Effector CD8-positive, alpha-beta T cell (primary cell): ENCODE results near the gene IFT52.
A peak's percentile ranks its signal among the peaks of the same experiment; 100 is the strongest.

Experiments
- DNase-seq: peaks from one replicate; lab custom pipeline; 2025; lab: John Stamatoyannopoulos, UW
- total RNA-seq, 4 experiments: gene quantifications; one replicate each; lab custom pipeline; 2026; lab: John Stamatoyannopoulos, UW

Gene IFT52
- 21.6 to 28.9 (median 28.2) reads per million in 4 experiments for total RNA-seq

DNA sequence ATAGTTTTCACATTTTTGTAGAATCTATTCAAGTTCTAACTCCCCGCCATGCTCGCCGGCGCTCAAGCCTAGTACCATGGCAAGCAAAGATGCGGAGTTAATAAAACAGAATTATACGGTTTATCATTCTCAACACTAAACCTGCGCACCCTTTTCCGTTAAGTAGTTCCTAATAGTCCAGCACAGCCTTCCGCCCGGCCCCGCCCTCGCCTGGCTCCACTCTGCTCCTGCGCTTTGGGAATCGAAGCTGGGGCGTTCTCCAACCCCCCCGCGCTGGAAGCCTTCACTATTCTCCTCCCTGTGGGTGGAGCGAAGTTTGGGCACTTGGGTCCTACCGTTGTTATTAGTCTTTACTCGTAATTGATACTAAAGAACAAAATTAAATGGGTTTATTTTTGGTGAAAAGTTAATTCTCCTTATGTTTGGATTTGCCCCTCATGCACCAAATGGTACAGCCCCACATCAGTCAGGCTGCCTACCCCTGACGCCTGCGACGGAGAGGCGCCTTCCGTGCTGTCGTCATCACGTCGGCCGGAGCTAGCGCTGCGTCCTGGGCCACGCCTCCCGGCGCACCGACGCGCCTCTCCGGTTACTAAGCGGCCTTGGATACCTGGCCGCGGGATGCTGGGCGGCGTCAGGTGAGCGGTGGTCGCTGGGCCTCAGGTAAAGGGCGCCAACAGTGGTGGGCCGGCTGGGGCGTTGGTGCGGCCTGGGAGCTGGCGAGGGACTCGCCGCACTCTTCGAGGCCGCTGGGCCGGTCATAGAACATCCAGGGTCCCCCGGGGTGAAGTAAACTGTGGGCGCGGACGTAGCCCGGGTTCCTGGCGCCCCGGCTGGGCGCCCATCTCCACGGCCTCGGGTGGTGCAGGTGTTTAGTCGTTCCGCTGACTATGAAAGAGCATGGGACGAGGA is at the start of gene IFT52:
Gene IFT52 (plus strand): TSS at position 546 of the 912 bp plus-strand sequence. CDS start 3,762 bp downstream, outside the sequence.
- DNase-seq, result peak; percentile 78

- no peak for DNase-seq
These were observed 49.5 kb upstream of the IFT52 start for GRCh38 chr20:43541214-43541613.

DNA sequence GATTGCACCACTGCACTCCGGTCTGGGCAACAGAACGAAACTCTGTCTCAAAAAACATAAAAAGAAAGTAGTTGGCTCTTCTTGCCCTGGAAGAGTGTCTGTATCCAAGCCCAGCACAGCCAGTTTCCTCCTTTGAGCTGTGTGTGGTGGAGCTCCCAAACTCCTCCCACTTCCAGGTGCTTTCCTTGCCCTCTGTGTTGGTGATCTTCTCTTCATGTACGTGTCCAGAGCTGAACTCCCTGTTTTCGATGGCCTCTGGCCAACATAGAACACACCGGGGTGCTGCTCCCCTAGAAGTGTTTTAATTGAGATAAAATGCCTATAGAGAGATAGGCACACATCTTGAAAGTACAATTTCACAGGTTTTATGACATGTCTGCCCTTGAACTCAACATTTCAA is 48.6 kb upstream of the IFT52 start:
- no peak for DNase-seq

DNA sequence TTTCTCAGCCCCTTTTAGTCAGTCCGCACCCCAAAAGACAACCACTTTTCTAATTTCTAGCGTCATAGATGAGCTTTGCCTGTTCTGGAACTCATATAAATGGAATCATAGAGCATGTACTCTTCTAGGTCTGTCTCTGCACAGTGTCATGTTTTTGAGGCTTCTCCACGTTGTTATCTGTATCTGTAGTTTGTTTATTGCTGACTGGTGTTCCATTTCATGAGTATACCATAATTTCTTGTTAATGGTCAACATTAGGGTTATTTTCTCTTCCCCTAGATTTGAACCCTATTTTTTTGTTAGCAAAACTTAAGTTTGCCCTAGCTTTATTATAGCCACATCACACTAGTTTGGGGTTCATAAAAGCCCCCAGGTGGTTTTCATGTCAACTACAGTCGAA is 48.1 kb upstream of the IFT52 start:
- no peak for DNase-seq

- no peak for DNase-seq
These were observed 47.6 kb upstream of the IFT52 start for GRCh38 chr20:43543138-43543537.

DNA sequence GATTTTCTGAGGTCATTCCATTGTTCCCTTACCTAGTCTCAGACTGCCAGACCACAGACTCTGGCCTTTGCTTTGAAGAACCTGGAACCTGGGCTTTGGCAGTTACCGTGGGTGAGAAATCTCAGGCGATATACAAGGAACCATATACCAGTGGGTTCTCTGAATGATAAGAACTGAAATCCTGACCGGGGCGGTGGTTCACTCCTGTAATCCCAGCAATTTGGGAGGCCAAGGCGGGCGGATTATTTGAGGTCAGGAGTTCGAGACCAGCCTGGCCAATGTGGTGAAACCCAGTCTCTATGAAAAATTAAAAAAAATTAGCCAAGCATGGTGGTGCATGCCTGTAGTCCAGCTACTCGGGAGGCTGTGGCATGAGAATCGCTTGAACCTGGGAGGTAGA is 46.2 kb upstream of the IFT52 start:
- DNase-seq, result no peak

- DNase-seq, result no peak
These were observed 44.7 kb upstream of the IFT52 start for GRCh38 chr20:43545837-43546578.

GRCh38 chr20:43548273-43548880 is 42.4 kb upstream of the IFT52 start:
- no peak for DNase-seq

DNA sequence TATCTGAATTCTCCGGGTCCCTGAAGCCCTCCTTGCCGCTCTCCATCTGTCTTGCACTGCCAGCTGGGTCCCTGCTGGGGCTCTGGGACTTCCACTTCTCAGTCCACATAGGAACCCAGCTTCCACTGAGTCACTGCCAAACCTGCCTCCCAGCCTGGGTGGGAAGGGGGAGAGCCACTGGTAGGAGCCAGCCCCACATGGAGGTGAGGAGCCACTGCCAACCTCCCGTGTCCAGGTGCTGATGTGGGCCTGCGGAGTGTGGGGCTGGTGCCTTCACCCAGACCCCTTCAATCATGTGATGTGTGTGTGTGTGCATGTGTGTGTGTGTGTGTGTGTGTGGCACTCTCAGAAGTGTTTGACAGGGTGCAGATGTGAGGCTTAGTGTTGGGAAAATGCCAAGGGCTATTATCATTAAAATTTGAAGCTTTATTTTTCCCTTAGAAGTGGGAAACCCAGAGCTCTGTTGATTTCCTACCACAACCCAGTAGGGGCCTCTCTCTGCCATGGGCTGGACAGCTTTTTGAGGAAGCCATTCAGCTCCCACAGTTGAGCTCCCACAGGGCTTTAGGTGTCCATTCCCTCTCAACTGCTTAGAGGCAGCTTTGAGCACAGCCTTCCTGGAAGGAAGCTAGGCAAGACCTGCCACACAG is 41.2 kb upstream of the IFT52 start:
- DNase-seq, result no peak

GRCh38 chr20:43550456-43550855 is 40.3 kb upstream of the IFT52 start:
- DNase-seq, result no peak

- no peak for DNase-seq
These were observed 36.4 kb upstream of the IFT52 start for GRCh38 chr20:43554369-43554768.

DNA sequence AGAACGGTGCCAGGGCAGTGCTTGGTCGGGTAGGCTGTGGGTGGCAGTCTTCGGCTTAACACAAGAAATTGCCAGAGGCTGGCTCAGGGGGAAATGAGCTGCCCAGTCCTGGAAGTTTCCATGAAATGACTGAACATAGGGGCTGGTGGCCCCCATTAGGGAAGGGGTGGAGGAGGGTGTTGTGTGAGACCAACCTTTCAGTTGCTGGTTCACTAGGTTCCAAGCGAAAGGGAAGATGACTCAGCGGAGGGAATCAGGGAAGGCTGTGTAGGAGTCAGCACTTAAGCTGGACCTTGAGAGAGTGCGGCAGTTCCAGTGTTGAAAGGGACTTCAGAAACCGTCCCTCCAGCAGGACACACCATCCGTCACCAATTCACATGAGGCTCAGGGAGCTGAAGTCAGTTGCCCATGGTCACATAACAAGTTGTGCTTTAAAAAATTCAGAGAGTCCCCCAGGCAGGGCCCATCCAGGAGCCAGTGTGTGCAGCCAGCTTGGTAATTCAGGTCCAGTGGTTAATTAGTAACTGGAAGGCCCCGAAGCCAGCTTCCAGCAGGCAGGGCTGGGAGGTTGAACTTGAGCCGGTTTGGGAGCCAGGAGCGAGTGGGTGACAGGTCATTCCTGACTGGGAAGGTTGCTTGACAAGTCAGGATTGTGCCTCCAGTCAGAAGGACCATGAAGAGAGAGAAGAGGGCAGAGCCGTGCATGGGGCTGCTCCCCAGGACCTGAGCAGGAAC is 32.2 kb upstream of the IFT52 start, which contains the start of gene SGK2:
Gene SGK2 (plus strand): TSS at position 616 of the 735 bp plus-strand sequence. CDS start 7,469 bp downstream, outside the sequence.
- no peak for DNase-seq

GRCh38 chr20:43559147-43559987 is 31.4 kb upstream of the IFT52 start:
- DNase-seq, result no peak

- DNase-seq, result no peak
These were observed 29.8 kb upstream of the IFT52 start for GRCh38 chr20:43560974-43561373.

GRCh38 chr20:43563429-43563828 is 27.3 kb upstream of the IFT52 start:
- DNase-seq, result no peak

GRCh38 chr20:43563991-43564390 is 26.7 kb upstream of the IFT52 start:
- no peak for DNase-seq

DNA sequence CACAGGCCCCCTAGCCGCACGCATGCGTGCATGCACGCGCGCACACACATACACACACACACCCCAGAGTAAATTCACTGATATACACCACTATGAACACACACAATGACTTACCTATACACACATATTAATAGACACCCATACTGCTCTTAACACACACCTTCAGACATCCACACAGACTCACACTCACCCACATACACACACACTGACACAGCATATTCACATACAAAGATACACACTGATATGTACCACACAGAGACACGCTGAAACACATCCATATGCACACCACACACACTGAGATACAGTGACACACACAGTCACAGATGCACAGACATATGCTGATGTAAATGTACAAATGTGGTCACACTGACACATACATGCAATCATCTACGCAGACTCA is 26.3 kb upstream of the IFT52 start:
- DNase-seq, result no peak

DNA sequence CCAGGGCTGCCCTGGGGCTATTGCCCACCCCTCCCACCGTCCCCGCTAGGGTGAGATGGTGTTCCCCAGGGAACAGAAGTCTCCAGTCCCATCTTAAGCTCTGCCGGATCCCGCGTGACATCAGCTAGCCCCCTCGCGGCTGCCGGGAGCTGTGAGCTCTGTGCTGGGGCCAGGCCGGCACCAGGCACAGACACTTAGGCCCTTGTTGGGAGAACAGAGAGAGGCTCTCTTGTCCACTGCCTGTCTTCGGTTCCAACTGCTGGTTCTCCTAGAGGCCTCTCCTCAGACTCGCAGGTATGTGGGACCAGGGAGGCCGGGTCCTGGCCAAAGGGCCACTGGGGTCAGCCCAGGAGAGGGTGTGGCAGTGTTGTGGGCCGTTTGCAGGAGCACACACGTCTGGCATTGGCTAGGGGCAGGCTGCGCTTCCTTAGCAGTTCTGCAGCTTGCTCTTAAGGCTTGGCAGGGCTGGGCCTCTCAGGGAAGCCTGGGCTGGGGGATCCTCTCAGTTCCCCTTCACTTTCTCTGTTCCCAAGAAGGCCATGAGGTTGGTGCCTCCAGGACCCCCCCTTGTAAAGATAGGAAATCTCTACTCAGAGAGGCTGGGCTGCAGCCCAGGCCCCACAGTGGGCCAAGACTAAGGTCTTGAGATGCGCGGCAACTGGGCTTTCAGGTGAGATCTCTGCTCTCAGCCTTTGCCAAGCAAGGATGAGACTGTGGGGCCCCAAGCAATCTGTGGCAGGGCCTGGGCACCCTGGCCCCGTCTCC is 25.6 kb upstream of the IFT52 start:
- DNase-seq, result no peak

GRCh38 chr20:43565758-43566104 is 25.0 kb upstream of the IFT52 start:
- DNase-seq, result no peak

- DNase-seq, result no peak
These were observed 23.3 kb upstream of the IFT52 start for GRCh38 chr20:43567477-43567876.
